ENCODE data around the gene LDLRAD2. TPM values are rescaled to one million over a fixed set of nuclear protein-coding genes. Genes with fewer than 3 reads are reported as not detected.

LDLRAD2 gene
- total RNA-seq, 2 donors from 2014 or later, result 0.08 TPM; not detected in 1

GRCh38 chr1:21829294-21829693 lies 17.2 kb downstream of the LDLRAD2 start:
- DNase-seq (ENCODE audit: low spot score in 2 of 2) (no peak), ATAC-seq (no peak)
- Mint-ChIP-seq H3K9me3 (peaks cover 2 to 3% of the 10 kb centered on the region in 2 donors), H3K36me3 (peaks cover 8% of the 10 kb centered on the region in 2 donors), H3K27ac (no peak overlapping the region)

- no peak overlapping the region for H3K27ac Mint-ChIP-seq
- no peak for ATAC-seq
- peaks cover 7 to 11% of the 10 kb centered on the region in 2 donors for H3K9me3 Mint-ChIP-seq
- DNase-seq (ENCODE audit: low spot score in 2 of 2), result no peak
- H3K36me3 Mint-ChIP-seq, result peaks cover 20 to 21% of the 10 kb centered on the region in 2 donors
Observed at GRCh38 chr1:21830792-21831453, 18.9 kb downstream of the LDLRAD2 start.

GRCh38 chr1:21831454-21831970 lies 19.4 kb downstream of the LDLRAD2 start:
- DNase-seq (ENCODE audit: low spot score in 2 of 2) (no peak), ATAC-seq (no peak)
- H3K9me3 Mint-ChIP-seq, result peaks cover 7 to 11% of the 10 kb centered on the region in 2 donors
- no peak overlapping the region for H3K27ac Mint-ChIP-seq
- H3K36me3 Mint-ChIP-seq, result peaks cover 20 to 21% of the 10 kb centered on the region in 2 donors

- peak overlapping the region in 1 of 2 donors; percentile 25 for H3K27ac Mint-ChIP-seq
- peaks cover 7 to 11% of the 10 kb centered on the region in 2 donors for H3K9me3 Mint-ChIP-seq
- ATAC-seq, result no peak
- peaks cover 20 to 21% of the 10 kb centered on the region in 2 donors for H3K36me3 Mint-ChIP-seq
- DNase-seq (ENCODE audit: low spot score in 2 of 2), result no peak
Observed at GRCh38 chr1:21833392-21833976, 21.4 kb downstream of the LDLRAD2 start.

- peak overlapping the region in 1 of 2 donors; percentile 25 for H3K27ac Mint-ChIP-seq
- peaks cover 7 to 11% of the 10 kb centered on the region in 2 donors for H3K9me3 Mint-ChIP-seq
- no peak for ATAC-seq
- DNase-seq (ENCODE audit: low spot score in 2 of 2), result no peak
- H3K36me3 Mint-ChIP-seq, result peaks cover 20 to 21% of the 10 kb centered on the region in 2 donors
Observed at GRCh38 chr1:21834094-21834493, 22.0 kb downstream of the LDLRAD2 start.

GRCh38 chr1:21834666-21835065 lies 22.6 kb downstream of the LDLRAD2 start:
- ATAC-seq, result no peak
- Mint-ChIP-seq H3K27ac (peak overlapping the region in 1 of 2 donors; percentile 25), H3K36me3 (peaks cover 20 to 21% of the 10 kb centered on the region in 2 donors), H3K9me3 (peaks cover 7 to 11% of the 10 kb centered on the region in 2 donors)
- DNase-seq (ENCODE audit: low spot score in 2 of 2), result no peak

GRCh38 chr1:21836010-21836409 lies 23.9 kb downstream of the LDLRAD2 start:
- Mint-ChIP-seq H3K9me3 (peaks cover 7 to 11% of the 10 kb centered on the region in 2 donors), H3K27ac (no peak overlapping the region), H3K36me3 (peaks cover 20 to 21% of the 10 kb centered on the region in 2 donors)
- ATAC-seq (no peak), DNase-seq (ENCODE audit: low spot score in 2 of 2) (no peak)

GRCh38 chr1:21836729-21837128 lies 24.7 kb downstream of the LDLRAD2 start:
- Mint-ChIP-seq H3K36me3 (peaks cover 20 to 21% of the 10 kb centered on the region in 2 donors), H3K27ac (no peak overlapping the region), H3K9me3 (peaks cover 7 to 11% of the 10 kb centered on the region in 2 donors)
- ATAC-seq (no peak), DNase-seq (ENCODE audit: low spot score in 2 of 2) (no peak)

- ATAC-seq (no peak), DNase-seq (ENCODE audit: low spot score in 2 of 2) (no peak)
- Mint-ChIP-seq H3K27ac (no peak overlapping the region), H3K36me3 (peaks cover 20 to 21% of the 10 kb centered on the region in 2 donors), H3K9me3 (peaks cover 7 to 11% of the 10 kb centered on the region in 2 donors)
Observed at GRCh38 chr1:21837476-21837875, 25.4 kb downstream of the LDLRAD2 start.

GRCh38 chr1:21838359-21839157 lies 26.5 kb downstream of the LDLRAD2 start:
- no peak for ATAC-seq
- DNase-seq (ENCODE audit: low spot score in 2 of 2), result no peak
- H3K36me3 Mint-ChIP-seq, result peaks cover 19% of the 10 kb centered on the region in 2 donors
- H3K27ac Mint-ChIP-seq, result no peak overlapping the region
- peaks cover 7 to 11% of the 10 kb centered on the region in 2 donors for H3K9me3 Mint-ChIP-seq

GRCh38 chr1:21839337-21840037 lies 27.4 kb downstream of the LDLRAD2 start:
- DNase-seq (ENCODE audit: low spot score in 2 of 2) (no peak), ATAC-seq (no peak)
- Mint-ChIP-seq H3K9me3 (peaks cover 4 to 6% of the 10 kb centered on the region in 2 donors), H3K36me3 (peaks cover 10% of the 10 kb centered on the region in 2 donors), H3K27ac (no peak overlapping the region)

- H3K27ac Mint-ChIP-seq, result peak overlapping the region in 1 of 2 donors; percentile 72
Observed at GRCh38 chr1:21840981-21841380, 28.9 kb downstream of the LDLRAD2 start.

GRCh38 chr1:21841852-21842466 lies 29.9 kb downstream of the LDLRAD2 start:
- Mint-ChIP-seq H3K27ac (peak overlapping the region in 1 of 2 donors; percentile 35), H3K9me3 (no peaks in the 10 kb centered on the region), H3K36me3 (no peaks in the 10 kb centered on the region)
- ATAC-seq, result no peak
- DNase-seq (ENCODE audit: low spot score in 2 of 2), result no peak

More at GRCh38 chr1:21840981-21841380, 28.9 kb downstream of the LDLRAD2 start:
- no peak for ATAC-seq
- Mint-ChIP-seq H3K36me3 (no peaks in the 10 kb centered on the region), H3K9me3 (no peaks in the 10 kb centered on the region)
- DNase-seq (ENCODE audit: low spot score in 2 of 2), result no peak

GRCh38 chr1:21842606-21843162 lies 30.6 kb downstream of the LDLRAD2 start:
- peak overlapping the region in 1 of 2 donors; percentile 35 for H3K27ac Mint-ChIP-seq
- ATAC-seq, result no peak
- no peaks in the 10 kb centered on the region for H3K9me3 Mint-ChIP-seq
- no peak for DNase-seq (ENCODE audit: low spot score in 2 of 2)
- H3K36me3 Mint-ChIP-seq, result no peaks in the 10 kb centered on the region

GRCh38 chr1:21843208-21843607 lies 31.1 kb downstream of the LDLRAD2 start:
- ATAC-seq, result no peak
- Mint-ChIP-seq H3K9me3 (no peaks in the 10 kb centered on the region), H3K36me3 (no peaks in the 10 kb centered on the region), H3K27ac (no peak overlapping the region)
- no peak for DNase-seq (ENCODE audit: low spot score in 2 of 2)

GRCh38 chr1:21843996-21844395 lies 31.9 kb downstream of the LDLRAD2 start:
- DNase-seq (ENCODE audit: low spot score in 2 of 2), result no peak
- no peak for ATAC-seq
- Mint-ChIP-seq H3K9me3 (no peaks in the 10 kb centered on the region), H3K27ac (peak overlapping the region in 1 of 2 donors; percentile 22), H3K36me3 (no peaks in the 10 kb centered on the region)

Measured in activated naive CD4-positive, alpha-beta T cell treated with anti-CD3 and anti-CD28 coated beads, Interleukin-2, amount 50 U/mL, for 72 hours (primary cell).